Raji (cell line): ENCODE measurements around the gene MESD.

Source experiments
- POLR2A ChIP-seq: IDR thresholded peaks from 2 replicates; pipeline ENCODE4 v1.6.1; 2011; ENCODE audit warnings: low read depth, low read length, control low read depth; ENCODE audit not compliant: insufficient read depth

MESD gene

DNA sequence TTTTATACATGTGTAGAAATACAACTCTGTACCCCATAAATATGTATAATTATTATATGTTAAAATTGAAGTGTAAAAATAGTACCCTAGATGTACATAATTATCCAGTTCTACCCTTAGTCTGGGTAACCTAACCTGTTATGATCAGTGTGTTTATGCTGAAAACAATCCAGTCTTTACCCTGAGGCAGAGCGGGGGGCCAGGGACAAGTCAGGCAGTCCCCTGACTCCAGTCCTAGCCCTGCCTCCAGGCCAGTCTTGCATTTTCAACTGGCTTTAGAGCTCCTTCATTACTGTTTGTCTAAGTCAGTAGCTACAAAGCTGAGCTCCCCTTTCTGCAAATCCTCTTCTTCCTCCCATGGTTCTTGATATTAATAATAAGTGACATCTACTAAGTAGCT, 3.1 kb downstream of the MESD start:
- TF ChIP-seq POLR2A = no peak

DNA sequence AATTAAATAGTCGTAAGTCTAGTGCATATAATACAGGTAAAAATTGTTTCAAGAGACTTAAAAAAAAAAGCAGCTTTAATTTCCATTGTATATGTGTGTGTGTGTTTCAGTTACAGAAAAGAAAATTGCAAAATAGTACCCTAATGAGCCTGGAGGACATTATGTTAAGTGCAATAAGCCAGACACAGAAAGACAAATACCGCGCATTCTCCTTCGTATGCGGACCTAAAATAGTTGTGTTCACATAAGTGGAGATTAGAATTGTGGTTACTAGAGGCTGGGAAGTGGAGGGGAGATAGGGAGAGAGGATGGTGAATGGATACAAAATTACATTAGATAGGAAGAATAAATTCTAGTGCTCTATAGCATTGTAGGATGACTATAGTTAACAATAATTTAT, 3.6 kb downstream of the MESD start:
- no peak for TF ChIP-seq POLR2A

DNA sequence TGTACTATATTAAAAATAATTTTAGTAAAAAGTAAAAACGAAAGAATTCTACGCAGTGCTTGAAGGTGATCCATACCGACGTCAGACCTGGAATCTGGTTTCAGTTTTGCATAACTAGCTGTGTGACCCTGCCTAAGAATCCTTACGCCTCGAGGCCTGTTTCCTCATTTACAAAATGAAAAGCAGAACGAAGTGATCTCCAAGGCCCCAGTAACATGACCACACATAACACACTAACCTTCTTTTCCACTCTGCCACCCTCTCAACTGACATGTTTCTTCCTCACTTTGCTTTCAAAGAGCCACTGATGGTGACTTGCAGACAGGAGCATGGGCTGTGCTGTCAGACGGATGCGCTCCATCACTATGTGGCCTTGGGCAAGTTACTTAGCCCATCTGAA, 4.8 kb downstream of the MESD start:
- no peak for TF ChIP-seq POLR2A

DNA sequence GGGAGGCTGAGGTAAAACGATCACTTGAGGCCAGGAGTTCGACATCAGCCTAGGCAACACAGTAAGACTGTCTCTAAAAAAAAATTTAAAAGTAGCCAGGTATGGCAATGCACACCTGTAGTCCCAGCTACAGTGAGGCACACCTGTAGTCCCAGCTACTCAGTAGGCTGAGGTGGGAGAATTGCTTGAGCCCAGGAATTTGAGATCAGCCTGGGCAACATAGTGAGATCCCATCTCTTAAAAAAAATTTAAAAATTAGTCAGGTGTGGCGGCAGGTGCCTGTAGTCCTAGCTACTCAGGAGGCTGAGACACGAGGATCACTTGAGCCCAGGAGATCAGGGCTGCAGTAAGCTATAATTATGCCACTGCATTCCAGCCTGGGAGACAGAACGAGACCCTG, 6.8 kb downstream of the MESD start:
- no peak for TF ChIP-seq POLR2A

GRCh38 chr15:80982205-80982604, 7.4 kb downstream of the MESD start:
- TF ChIP-seq POLR2A = no peak

GRCh38 chr15:80979538-80980200, 9.9 kb downstream of the MESD start:
- no peak for TF ChIP-seq POLR2A

- no peak for TF ChIP-seq POLR2A
These were observed 10.8 kb downstream of the MESD start for GRCh38 chr15:80978685-80979329.

GRCh38 chr15:80977627-80978036, 12.0 kb downstream of the MESD start:
- no peak for TF ChIP-seq POLR2A

DNA sequence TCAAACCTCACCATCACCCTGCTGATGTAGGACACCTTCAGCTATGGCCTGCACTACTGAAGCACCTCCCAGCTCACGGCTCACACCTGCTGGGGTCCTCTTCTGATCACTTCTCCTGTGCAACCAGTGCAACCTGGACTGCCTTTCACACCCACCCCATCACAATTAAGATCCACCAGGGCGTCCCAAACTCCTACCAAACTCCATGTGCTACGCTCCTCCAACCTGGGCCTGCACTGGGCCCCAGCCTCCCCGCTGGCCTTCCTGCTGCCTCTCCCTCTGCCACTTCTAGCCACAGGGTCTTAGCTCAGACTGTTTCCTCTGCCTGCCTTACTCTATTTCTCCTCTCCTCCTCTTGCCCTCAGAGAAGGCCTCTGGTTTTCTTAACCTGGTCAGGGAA, 12.8 kb downstream of the MESD start:
- TF ChIP-seq POLR2A = no peak

- TF ChIP-seq POLR2A = no peak
These were observed 14.7 kb downstream of the MESD start for GRCh38 chr15:80974914-80975313.

DNA sequence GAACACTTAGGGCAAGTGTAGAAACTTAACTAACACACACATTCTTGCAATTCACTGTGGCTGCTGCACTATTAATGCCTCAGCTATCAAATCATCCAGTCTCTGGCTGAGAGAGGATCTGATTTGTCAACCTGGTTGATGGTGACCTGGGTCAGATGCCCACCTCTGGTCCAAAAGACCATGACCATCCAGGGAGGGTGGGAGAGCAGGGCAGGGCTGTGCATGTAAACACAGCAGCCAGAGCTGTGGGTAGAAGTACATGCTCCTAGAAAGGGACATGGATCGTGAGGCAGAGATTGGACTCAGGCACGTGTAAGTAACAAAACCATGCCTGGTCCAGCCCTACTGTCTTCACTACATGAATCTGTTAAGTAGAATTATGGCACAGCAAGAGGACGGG, 17.3 kb downstream of the MESD start:
- no peak for TF ChIP-seq POLR2A

GRCh38 chr15:80971143-80971542, 18.5 kb downstream of the MESD start:
- no peak for TF ChIP-seq POLR2A

- no peak for TF ChIP-seq POLR2A
These were observed 19.0 kb downstream of the MESD start for GRCh38 chr15:80970658-80971057.

DNA sequence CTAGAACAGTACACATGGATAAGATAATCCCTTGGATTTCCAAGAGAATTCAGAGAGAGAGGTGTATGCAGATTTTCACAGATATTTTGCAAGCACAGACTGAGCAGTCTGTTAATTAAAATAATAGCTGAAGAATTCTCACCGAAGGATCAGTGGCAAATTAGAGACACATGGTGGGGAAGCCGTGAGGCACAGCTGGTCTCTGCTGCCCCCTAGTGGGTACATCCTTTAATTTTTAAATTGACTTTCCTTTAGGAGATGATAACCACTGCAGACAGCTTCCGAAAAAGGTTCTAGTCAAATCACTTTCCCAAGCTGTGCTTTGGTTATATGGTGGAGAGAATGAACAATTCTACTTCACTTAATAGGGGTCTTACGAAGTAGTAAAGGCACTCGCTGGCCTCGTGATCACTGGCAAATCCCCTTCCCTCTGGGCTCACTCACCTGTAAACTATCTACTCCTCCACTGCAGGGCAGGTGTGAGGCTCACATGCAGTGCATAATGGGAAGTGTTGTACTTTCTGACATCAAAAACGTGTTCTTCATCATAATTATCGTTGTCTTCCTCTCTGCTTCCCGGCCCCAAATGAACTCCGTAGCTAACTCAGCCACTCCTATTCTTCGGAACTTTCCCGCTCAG, 19.5 kb downstream of the MESD start:
- no peak for TF ChIP-seq POLR2A

- TF ChIP-seq POLR2A = no peak
These were observed 20.3 kb downstream of the MESD start for GRCh38 chr15:80969316-80969715.

DNA sequence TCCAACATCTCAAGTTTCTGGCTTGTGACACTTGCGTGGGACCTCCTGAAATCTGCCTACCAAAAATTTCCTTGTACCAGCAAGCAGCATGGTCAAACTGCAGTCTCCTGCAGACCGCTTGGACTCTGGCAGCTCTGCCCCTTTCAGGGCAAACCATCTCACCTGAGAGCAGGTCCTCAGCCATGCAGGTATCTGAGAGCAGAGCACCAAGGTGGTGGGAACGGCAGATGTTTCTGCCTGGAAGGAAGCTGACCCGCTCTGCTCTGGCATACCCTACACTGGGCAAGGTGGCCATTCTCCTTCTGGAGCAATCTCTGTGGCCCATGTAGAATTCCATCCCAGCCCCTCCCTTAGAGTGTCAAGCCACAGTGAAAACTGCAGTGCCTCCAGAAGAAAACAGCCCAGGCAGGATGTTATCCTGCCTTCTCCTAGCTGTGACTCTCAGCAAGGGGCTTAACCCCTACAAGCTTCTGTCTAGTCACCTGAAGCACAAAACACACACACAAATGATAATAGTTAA, 21.6 kb downstream of the MESD start:
- TF ChIP-seq POLR2A = no peak
